ENCODE data around the gene COL1A1. TPM values are rescaled to one million over a fixed set of nuclear protein-coding genes. Genes with fewer than 3 reads are reported as not detected.

The COL1A1 gene
- total and polyA plus RNA-seq, 2 of the 13 experiments (the other 11 are each of a cell fraction or from before 2014, with no cell fraction given) = 0.05 TPM; not detected in 1

DNA sequence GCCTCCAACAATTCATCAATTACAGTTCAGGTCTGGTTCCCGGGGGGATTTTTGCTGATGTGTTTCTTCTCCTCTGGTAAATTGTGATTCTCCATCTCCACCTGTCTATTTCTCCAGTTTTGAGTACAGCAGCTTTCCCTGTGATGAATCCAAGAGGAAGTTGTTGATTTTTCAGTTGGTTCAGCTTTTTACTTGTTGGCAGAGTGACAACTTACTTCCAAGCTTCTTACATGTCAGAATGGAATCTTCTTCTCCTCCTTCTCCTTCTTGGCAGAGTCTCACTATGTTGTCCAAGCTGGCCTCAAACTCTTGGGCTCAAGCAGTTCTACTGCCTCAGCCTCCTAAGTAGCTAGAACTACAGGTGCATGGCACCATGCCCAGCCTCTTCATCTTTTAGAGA is 39.4 kb upstream of the COL1A1 start:
- Histone ChIP-seq H3K4me3 (replicated peaks in 1 of 3; ENCODE audit: insufficient read depth in 1 of 3, low read depth in 2 of 3, low read length in 3 of 3) (no peak overlapping the region), H3K9me3 (ENCODE audit: low read length) (no peaks in the 10 kb centered on the region), H3K27ac (ENCODE audit: extremely low read length, insufficient read depth, low read length) (no peak overlapping the region), H3K79me2 (ENCODE audit: insufficient read depth, low read length) (no peaks in the 10 kb centered on the region), H3K36me3 (replicated peaks in 1 of 2; ENCODE audit: control insufficient read depth in 1 of 2, insufficient read depth in 2 of 2, low read length in 2 of 2) (no peaks in the 10 kb centered on the region), H3K27me3 (ENCODE audit: control insufficient read depth in 1 of 2, insufficient read depth in 2 of 2, low read length in 2 of 2) (peaks cover 0 to 8% of the 10 kb centered on the region in 2 experiments; a peak in 4 of 5 replicates), H3K4me2 (ENCODE audit: low read depth, low read length) (no peak overlapping the region), H3K4me1 (ENCODE audit: insufficient read depth, low read length) (no peaks in the 10 kb centered on the region), H3K9ac (ENCODE audit: insufficient read depth, low read depth, low read length) (no peak overlapping the region), H4K20me1 (ENCODE audit: insufficient read depth, low read length) (no peaks in the 10 kb centered on the region), H2AFZ (ENCODE audit: low read length) (no peak overlapping the region)
- ChIA-PET CTCF (ENCODE audit: low intra/inter-chr PET ratio, low total read pairs) (no interaction called here), POLR2A (no interaction called here)
- BruUV-seq (replicated peaks) = no TSS peak
- FAIRE-seq (peak; percentile 15), ATAC-seq (no peak), DNase-seq (ENCODE audit: low spot score) (no peak)
- intact Hi-C loops (cut with micrococcal nuclease; ENCODE audit: unreplicated experiment) (no loop called here), in situ Hi-C loops (cut with HindIII; ENCODE audit: extremely low pct_ligation_motif_present, low pct_unique_long_range_greater_than_20kb) (no loop called here)
- WGBS (ENCODE audit: low lambda C conversion rate) = 0% methylated on average over 1 of the region's 1 CpG
- TF ChIP-seq, protein P1, sequence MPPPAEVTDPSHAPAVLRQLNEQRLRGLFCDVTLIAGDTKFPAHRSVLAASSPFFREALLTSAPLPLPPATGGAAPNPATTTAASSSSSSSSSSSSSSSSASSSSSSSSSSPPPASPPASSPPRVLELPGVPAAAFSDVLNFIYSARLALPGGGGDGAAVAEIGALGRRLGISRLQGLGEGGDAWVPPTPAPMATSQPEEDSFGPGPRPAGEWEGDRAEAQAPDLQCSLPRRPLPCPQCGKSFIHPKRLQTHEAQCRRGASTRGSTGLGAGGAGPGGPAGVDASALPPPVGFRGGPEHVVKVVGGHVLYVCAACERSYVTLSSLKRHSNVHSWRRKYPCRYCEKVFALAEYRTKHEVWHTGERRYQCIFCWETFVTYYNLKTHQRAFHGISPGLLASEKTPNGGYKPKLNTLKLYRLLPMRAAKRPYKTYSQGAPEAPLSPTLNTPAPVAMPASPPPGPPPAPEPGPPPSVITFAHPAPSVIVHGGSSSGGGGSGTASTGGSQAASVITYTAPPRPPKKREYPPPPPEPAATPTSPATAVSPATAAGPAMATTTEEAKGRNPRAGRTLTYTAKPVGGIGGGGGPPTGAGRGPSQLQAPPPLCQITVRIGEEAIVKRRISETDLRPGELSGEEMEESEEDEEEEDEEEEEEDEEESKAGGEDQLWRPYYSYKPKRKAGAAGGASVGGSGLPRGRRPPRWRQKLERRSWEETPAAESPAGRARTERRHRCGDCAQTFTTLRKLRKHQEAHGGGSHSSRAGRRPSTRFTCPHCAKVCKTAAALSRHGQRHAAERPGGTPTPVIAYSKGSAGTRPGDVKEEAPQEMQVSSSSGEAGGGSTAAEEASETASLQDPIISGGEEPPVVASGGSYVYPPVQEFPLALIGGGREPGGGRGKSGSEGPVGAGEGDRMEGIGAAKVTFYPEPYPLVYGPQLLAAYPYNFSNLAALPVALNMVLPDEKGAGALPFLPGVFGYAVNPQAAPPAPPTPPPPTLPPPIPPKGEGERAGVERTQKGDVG (CRISPR knock-in tag; IDR thresholded peaks at IDR 0.05; ENCODE audit: borderline replicate concordance) = no peak
- no peak for TF ChIP-seq ZNF547 (CRISPR knock-in tag; IDR thresholded peaks at IDR 0.05)
- TF ChIP-seq, protein P2, sequence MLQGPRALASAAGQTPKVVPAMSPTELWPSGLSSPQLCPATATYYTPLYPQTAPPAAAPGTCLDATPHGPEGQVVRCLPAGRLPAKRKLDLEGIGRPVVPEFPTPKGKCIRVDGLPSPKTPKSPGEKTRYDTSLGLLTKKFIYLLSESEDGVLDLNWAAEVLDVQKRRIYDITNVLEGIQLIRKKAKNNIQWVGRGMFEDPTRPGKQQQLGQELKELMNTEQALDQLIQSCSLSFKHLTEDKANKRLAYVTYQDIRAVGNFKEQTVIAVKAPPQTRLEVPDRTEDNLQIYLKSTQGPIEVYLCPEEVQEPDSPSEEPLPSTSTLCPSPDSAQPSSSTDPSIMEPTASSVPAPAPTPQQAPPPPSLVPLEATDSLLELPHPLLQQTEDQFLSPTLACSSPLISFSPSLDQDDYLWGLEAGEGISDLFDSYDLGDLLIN (CRISPR knock-in tag; IDR thresholded peaks at IDR 0.05; ENCODE audit: borderline replicate concordance) = no peak
- TF ChIP-seq, protein P3, sequence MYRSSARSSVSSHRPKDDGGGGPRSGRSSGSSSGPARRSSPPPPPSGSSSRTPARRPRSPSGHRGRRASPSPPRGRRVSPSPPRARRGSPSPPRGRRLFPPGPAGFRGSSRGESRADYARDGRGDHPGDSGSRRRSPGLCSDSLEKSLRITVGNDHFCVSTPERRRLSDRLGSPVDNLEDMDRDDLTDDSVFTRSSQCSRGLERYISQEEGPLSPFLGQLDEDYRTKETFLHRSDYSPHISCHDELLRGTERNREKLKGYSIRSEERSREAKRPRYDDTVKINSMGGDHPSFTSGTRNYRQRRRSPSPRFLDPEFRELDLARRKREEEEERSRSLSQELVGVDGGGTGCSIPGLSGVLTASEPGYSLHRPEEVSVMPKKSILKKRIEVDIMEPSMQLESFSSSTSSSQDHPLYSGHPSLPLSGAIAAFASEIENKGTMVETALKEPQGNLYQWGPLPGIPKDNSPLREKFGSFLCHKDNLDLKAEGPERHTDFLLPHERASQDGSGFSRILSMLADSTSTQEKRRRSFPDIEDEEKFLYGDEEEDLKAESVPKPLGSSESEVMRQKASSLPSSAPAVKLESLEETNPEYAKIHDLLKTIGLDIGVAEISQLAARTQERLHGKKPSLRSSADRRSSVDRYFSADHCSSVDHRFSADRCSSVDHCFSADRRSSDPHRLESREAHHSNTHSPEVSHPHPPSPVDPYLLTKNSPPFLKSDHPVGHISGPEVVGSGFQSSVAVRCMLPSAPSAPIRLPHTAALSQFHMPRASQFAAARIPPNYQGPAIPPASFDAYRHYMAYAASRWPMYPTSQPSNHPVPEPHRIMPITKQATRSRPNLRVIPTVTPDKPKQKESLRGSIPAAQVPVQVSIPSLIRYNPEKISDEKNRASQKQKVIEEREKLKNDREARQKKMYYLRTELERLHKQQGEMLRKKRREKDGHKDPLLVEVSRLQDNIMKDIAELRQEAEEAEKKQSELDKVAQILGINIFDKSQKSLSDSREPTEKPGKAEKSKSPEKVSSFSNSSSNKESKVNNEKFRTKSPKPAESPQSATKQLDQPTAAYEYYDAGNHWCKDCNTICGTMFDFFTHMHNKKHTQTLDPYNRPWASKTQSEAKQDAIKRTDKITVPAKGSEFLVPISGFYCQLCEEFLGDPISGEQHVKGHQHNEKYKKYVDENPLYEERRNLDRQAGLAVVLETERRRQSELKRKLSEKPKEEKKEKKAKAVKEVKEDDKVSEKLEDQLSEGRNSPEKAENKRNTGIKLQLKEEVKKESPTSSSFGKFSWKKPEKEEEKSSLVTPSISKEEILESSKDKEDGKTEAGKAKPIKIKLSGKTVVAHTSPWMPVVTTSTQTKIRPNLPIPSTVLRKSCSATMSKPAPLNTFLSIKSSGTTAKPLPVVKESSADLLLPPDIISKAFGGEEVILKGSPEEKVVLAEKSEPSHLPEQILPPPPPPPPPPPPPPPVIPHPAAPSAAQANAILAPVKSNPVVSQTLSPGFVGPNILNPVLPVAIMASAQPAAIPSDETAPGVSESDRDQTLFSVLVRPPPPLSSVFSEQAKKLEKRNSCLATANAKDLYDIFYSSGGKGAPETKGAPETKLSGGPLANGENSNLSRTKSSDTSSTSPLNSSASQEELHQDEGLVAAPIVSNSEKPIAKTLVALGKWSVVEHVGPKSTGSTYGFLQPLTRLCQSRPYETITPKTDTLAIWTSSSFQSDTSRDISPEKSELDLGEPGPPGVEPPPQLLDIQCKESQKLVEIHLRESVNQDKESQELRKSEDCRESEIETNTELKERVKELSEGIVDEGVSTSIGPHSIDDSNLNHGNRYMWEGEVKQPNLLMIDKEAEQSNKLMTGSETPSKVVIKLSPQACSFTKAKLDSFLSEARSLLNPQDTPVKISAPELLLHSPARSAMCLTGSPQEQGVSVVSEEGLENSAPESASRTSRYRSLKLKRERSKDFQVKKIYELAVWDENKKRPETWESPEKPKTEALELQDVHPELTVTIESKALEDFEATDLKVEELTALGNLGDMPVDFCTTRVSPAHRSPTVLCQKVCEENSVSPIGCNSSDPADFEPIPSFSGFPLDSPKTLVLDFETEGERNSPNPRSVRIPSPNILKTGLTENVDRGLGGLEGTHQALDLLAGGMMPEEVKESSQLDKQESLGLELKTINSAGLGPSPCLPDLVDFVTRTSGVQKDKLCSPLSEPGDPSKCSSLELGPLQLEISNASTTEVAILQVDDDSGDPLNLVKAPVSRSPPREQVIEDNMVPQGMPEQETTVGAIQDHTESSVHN (CRISPR knock-in tag; IDR thresholded peaks at IDR 0.05) = no peak
- TF ChIP-seq BCL6 (CRISPR knock-in tag; IDR thresholded peaks at IDR 0.05) = no peak
- no peak for TF ChIP-seq ZBTB42 (CRISPR knock-in tag; IDR thresholded peaks at IDR 0.05)
- TF ChIP-seq ZSCAN29 (CRISPR knock-in tag; conservative IDR thresholded peaks at IDR 0.05) = no peak
- TF ChIP-seq ZIK1 (CRISPR knock-in tag; IDR thresholded peaks at IDR 0.05; ENCODE audit: borderline replicate concordance, low read depth) = no peak
